HL-60 (cell line): ENCODE data around the gene AQP2.

Experiments used
- DNase-seq, 2 experiments: peaks; one replicate each; pipeline ENCODE4 v3.0.0-alpha.2; 2010 to 2020; ENCODE audit warnings: low read depth in 1 of 2, low spot score in 1 of 2
- H3K27ac ChIP-seq: fragments of 250-450 bp; sonication (Bioruptor Pico); replicated peaks from 2 replicates; pipeline ENCODE4 v1.5.1; 2020; ENCODE audit warnings: mild to moderate bottlenecking, moderate library complexity
- H3K27me3 ChIP-seq: fragments of 250-450 bp; sonication (Bioruptor Pico); 2 replicates; pipeline ENCODE4 v1.5.1; 2021; ENCODE audit warnings: mild to moderate bottlenecking, moderate library complexity; ENCODE audit not compliant: insufficient read depth, poor library complexity, severe bottlenecking
- H3K4me3 ChIP-seq: replicated peaks from 2 replicates; pipeline ENCODE4 v1.5.1; 2011; ENCODE audit warnings: mild to moderate bottlenecking, control low read depth, low read length; ENCODE audit not compliant: insufficient read depth
- CTCF ChIP-seq: IDR thresholded peaks from one replicate; pipeline ENCODE4 v1.5.1; 2011; ENCODE audit warnings: low read length, control low read depth, inconsistent platforms; ENCODE audit not compliant: insufficient read depth
- GABPA ChIP-seq: IDR thresholded peaks from 2 replicates; pipeline ENCODE4 v1.6.1; 2012; ENCODE audit warnings: low read depth
- POLR2AphosphoS5 ChIP-seq: IDR thresholded peaks from 2 replicates; pipeline ENCODE4 v1.6.1; 2012; ENCODE audit warnings: low read depth
- REST ChIP-seq: IDR thresholded peaks from 2 replicates; pipeline ENCODE4 v1.6.1; 2012; ENCODE audit warnings: low read depth; ENCODE audit not compliant: insufficient replicate concordance
- SPI1 ChIP-seq: IDR thresholded peaks from 2 replicates; pipeline ENCODE4 v1.6.1; 2012; ENCODE audit warnings: low read depth, mild to moderate bottlenecking, borderline replicate concordance

The AQP2 gene

DNA sequence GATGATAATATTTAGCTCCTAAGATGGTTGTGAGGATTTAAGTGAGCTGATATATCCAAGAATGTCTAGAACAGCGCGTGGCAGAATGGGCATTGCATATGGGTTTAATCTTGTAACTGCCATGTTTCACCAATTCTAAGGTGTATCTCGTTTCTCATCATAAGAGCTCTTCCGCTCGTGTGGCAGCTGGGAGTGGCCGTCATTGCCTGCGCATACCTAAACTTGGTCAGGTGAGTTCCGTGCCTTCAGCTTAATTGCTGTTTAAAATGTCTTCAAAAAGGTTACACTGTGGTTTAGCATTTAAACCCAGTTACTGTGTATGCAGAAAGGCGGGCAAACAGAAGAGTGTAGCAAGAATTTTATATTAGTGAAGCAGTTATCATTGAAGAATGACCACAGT is 4.5 kb upstream of the AQP2 start:
- H3K27ac ChIP-seq, result no peak overlapping the region
- DNase-seq, result no peak
- H3K4me3 ChIP-seq, result no peak overlapping the region
- TF ChIP-seq GABPA, result no peak
- TF ChIP-seq REST, result no peak
- TF ChIP-seq SPI1, result no peak
- no peak for TF ChIP-seq CTCF
- TF ChIP-seq POLR2AphosphoS5, result no peak
- H3K27me3 ChIP-seq, result no peaks in the 10 kb centered on the region

GRCh38 chr12:49946497-49946896 is 4.0 kb upstream of the AQP2 start:
- Histone ChIP-seq H3K27ac (no peak overlapping the region), H3K4me3 (no peak overlapping the region), H3K27me3 (no peaks in the 10 kb centered on the region)
- DNase-seq, result no peak
- TF ChIP-seq GABPA, result no peak
- TF ChIP-seq POLR2AphosphoS5, result no peak
- no peak for TF ChIP-seq REST
- TF ChIP-seq SPI1, result no peak
- TF ChIP-seq CTCF, result no peak

- DNase-seq, result no peak
- Histone ChIP-seq H3K4me3 (no peak overlapping the region), H3K27ac (no peak overlapping the region), H3K27me3 (no peaks in the 10 kb centered on the region)
- TF ChIP-seq SPI1, result no peak
- no peak for TF ChIP-seq CTCF
- TF ChIP-seq REST, result no peak
- no peak for TF ChIP-seq GABPA
These were observed 2.8 kb upstream of the AQP2 start for GRCh38 chr12:49947593-49948226.
